Measurements from ENCODE around the gene TMA7. TPM values are rescaled to one million over a fixed set of nuclear protein-coding genes. Genes with fewer than 3 reads are reported as not detected.

TMA7 gene
- total RNA-seq, 4 donors from 2014 or later = 94.8 to 195 (median 141) TPM

DNA sequence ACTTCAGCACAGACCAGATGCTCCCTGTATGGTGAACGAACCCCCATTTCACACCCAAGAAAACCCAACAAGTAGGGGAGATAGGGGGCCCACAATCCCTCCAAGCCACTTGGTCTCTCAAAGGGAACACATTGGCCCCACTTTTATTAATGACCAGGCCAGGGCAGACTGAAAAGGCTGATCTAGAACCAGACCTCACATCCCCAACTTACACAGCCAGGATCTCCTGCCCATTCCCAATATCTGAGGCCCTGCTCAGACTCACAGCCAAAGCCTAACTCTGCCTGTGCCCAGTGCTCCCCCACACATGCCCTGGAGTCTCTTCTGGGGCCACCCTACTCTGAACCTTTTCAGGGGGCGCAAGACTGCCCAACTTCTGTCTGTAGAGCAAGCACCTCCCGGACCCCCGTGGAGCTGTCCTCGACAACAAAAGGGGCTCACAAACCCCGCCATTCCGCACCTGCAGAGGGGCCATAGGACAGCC, 11.9 kb upstream of the TMA7 start:
- peak overlapping the region; percentile 91 to 97 for H3K27ac ChIP-seq
- H3K4me1 ChIP-seq = peaks cover 11 to 24% of the 10 kb centered on the region in 2 donors
- peak overlapping the region; percentile 61 to 62 for H3K4me3 ChIP-seq
- intact Hi-C loops (cut with DNase I; ENCODE audit: low total_unique reads) = no loop called here
- H3K9me3 ChIP-seq = no peaks in the 10 kb centered on the region
- no peaks in the 10 kb centered on the region for H3K36me3 ChIP-seq
- H3K27me3 ChIP-seq = no peaks in the 10 kb centered on the region
- TF ChIP-seq, protein P1, sequence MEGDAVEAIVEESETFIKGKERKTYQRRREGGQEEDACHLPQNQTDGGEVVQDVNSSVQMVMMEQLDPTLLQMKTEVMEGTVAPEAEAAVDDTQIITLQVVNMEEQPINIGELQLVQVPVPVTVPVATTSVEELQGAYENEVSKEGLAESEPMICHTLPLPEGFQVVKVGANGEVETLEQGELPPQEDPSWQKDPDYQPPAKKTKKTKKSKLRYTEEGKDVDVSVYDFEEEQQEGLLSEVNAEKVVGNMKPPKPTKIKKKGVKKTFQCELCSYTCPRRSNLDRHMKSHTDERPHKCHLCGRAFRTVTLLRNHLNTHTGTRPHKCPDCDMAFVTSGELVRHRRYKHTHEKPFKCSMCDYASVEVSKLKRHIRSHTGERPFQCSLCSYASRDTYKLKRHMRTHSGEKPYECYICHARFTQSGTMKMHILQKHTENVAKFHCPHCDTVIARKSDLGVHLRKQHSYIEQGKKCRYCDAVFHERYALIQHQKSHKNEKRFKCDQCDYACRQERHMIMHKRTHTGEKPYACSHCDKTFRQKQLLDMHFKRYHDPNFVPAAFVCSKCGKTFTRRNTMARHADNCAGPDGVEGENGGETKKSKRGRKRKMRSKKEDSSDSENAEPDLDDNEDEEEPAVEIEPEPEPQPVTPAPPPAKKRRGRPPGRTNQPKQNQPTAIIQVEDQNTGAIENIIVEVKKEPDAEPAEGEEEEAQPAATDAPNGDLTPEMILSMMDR (IDR thresholded peaks at IDR 0.05) = no peak
- TF ChIP-seq POLR2A (IDR thresholded peaks at IDR 0.05) = no peak
- no peak for DNase-seq

DNA sequence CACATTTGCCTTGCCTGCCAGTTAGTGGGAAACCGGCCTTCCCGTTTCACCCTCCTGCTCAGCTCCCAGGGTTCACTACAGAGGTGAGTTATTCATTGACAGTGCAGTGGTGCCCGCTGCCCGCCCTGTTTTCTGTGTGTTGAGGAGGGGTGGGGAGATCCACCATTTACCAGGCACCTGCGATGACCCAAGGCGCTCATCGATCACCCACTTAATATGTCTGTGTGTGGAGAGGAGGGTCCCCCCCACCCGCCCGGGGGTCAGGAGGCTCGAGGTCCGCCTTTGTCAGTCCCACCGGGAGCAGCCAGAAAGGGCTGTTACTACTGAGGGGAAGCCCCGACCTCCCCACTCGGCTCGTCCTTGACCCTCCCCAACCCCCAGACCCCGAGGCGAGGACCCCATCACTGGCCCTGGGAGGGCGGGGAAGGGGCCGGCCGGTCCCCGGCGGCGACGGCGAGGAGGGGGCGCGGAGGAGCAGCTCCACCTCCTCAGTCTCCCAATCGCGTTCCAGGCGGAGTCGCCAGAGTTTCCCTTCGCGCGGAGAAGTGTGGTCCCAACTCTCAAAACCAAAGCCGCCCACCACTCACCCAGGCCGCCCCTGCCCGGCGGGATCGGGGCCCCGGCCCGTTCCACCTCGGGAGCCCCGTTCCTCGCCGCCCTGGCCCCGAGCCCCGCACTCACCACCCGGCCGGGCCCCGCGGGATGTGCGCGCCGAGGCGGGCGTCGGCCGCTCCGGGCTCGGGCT, 11.3 kb upstream of the TMA7 start:
- H3K4me1 ChIP-seq = peaks cover 11 to 20% of the 10 kb centered on the region in 2 donors
- TF ChIP-seq, protein P1 (IDR thresholded peaks at IDR 0.05) = peak in 1 of 4 experiments; percentile 14
- peak; percentile 30 to 77 for TF ChIP-seq POLR2A (IDR thresholded peaks at IDR 0.05)
- peak; percentile 61 for DNase-seq
- peak overlapping the region; percentile 91 to 97 for H3K27ac ChIP-seq
- H3K36me3 ChIP-seq = no peaks in the 10 kb centered on the region
- intact Hi-C loops (cut with DNase I; ENCODE audit: low total_unique reads) = no loop called here
- no peaks in the 10 kb centered on the region for H3K27me3 ChIP-seq
- no peaks in the 10 kb centered on the region for H3K9me3 ChIP-seq
- peak overlapping the region; percentile 61 to 62 for H3K4me3 ChIP-seq

DNA sequence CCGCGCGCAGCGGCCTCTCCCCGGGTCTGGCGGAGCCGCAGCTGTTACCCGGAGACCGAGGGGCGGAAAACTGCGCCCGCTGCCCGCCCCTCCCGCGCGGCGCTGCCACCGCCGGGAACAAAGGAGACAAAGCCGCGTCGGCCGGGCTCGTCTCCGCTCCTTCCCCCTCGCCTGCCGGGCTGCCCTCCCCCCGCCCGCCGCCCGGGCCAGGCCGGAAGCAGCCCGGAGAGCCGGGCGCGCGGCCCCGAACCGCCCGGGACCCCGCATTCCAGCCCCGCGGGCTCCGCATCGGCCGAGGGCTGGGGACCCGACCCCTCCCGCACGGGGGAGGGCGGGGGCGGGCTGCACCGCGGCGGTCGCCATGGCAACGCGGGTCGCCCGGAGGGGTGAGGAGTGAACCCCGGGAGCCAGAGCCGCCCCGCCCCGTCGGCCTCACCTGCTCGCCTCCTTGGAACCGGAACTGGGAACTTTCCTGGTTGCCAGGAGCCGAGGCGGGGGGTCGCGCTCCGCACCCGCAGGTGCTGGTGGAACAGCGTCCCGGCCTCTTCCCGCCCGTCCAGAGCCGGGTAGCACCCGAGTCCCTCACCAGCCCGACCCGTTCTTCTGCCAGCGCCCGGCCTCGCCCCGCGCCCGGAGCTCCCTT, 10.6 kb upstream of the TMA7 start:
- H3K4me3 ChIP-seq = peak overlapping the region; percentile 61 to 62
- H3K4me1 ChIP-seq = peaks cover 11 to 13% of the 10 kb centered on the region in 2 donors
- H3K27ac ChIP-seq = peak overlapping the region; percentile 91 to 97
- no peaks in the 10 kb centered on the region for H3K36me3 ChIP-seq
- no peaks in the 10 kb centered on the region for H3K27me3 ChIP-seq
- H3K9me3 ChIP-seq = no peaks in the 10 kb centered on the region
- intact Hi-C loops (cut with DNase I; ENCODE audit: low total_unique reads) = no loop called here
- DNase-seq = peak; percentile 62 to 68
- TF ChIP-seq, protein P1 (IDR thresholded peaks at IDR 0.05) = peak in 1 of 4 experiments; percentile 7
- peak; percentile 3 to 52 for TF ChIP-seq POLR2A (IDR thresholded peaks at IDR 0.05)

DNA sequence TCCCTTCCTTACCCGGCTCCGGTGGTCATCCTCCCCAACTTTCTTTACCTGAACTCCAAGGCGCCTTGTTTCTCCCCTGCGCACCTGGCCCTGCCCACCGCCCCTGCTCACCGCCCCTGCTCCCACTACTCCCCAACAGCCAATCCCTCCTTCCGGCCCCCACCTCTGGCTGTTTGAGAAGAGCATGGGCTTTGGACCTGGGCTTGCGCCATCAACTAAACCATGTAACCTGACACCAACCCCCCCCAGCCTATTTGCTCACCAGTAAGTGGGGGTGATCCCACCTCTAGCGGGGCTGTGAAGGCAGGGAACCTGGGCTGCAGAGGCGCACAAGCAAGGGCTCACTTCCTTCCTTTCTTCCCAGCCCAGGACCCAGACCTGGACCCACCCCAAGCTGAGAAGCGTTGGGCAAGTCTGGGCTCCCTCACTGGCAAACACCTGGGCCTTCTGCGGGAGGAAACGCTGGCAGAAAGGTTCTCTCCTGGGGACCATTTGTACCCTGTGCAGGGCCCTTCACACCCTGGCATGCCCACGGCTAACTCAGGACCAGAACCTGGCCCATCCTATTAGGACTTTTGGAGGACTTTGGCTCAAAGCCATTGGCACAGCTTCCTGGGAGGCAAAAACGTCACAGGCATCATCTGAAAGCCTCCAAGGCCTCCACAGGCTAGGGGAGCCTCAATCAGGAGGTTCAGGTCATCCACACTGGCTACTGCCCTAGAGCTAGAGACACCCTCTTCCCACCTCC, 9.9 kb upstream of the TMA7 start, which contains the start of gene PLXNB1:
TSS of gene PLXNB1 (minus strand) at position 127 of the 748 bp plus-strand sequence. CDS start 5,475 bp downstream, outside the sequence.
- intact Hi-C loops (cut with DNase I; ENCODE audit: low total_unique reads) = no loop called here
- peak within 1 kb of the TSS; percentile 91 to 97 for H3K27ac ChIP-seq
- H3K4me3 ChIP-seq = peak within 1 kb of the TSS; percentile 61 to 62
- no peaks in the 10 kb centered on the region for H3K9me3 ChIP-seq
- peak in 1 of 2 donors; percentile 56 for TF ChIP-seq POLR2A (IDR thresholded peaks at IDR 0.05)
- TF ChIP-seq, protein P1 (IDR thresholded peaks at IDR 0.05) = no peak
- H3K36me3 ChIP-seq = no peaks in the 10 kb centered on the region
- H3K4me1 ChIP-seq = peaks cover 9 to 11% of the 10 kb centered on the region in 2 donors
- DNase-seq = peak; percentile 83 to 94
- no peaks in the 10 kb centered on the region for H3K27me3 ChIP-seq

Data from uterus (tissue), 4 donors.